ENCODE data around the gene WASL. TPM values are rescaled to one million over a fixed set of nuclear protein-coding genes. Genes with fewer than 3 reads are reported as not detected.
"Not testable (repeated sequence)": the region's sequence is repeated elsewhere in the genome, so short reads cannot be mapped to it uniquely, and the experiment has no call there.

The WASL gene
- polyA plus RNA-seq, 2 of the 4 experiments (the other 2 are of a cell fraction) = 18.5 to 21.0 TPM

DNA sequence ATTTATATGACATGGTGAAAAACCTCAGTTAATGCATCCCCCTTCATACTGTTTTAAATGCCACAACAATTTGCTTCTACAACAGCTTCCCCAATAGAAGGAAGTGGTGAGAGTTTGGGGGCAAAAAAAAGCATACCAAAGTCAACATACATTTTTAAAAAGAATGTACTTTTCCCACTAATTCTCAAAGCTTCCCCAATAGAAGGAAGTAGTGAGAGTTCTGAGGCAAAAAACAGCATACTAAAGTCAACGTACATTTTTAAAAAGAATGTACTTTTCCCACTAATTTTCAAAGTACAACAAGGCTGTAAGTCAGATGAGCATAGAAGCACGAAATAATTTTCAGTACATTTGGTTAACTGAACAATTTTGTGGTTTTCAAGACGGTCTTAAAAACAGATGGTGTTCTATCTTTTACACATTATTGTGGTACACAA is 24.0 kb downstream of the WASL start:
- no peak for DNase-seq (ENCODE audit: low read depth in 1 of 2, low spot score in 1 of 2)
- H3K4me3 ChIP-seq = no peak overlapping the region
- ATAC-seq = no peak
- FAIRE-seq = no peak
- POLR2A ChIA-PET = no interaction called here
- H3K27ac ChIP-seq = peak overlapping the region in 1 of 2 experiments; percentile 39; a peak in 1 of 6 replicates
- H3K4me2 ChIP-seq = peak overlapping the region; percentile 78
- 47% methylated on average over 3 of the region's 3 CpGs for WGBS (ENCODE audit: missing lambda C conversion rate)
- H3K4me1 ChIP-seq = peaks cover 86% of the 10 kb centered on the region
- H3K9me3 ChIP-seq = no peaks in the 10 kb centered on the region
- TF ChIP-seq HOXB5 (CRISPR knock-in tag; IDR thresholded peaks at IDR 0.05) (no peak), CEBPB (IDR thresholded peaks at IDR 0.05) (no peak), POLR2A (IDR thresholded peaks at IDR 0.05; ENCODE audit: low read length) (no peak), EHF (CRISPR knock-in tag; IDR thresholded peaks at IDR 0.05) (no peak)
- TF ChIP-seq, protein P1, sequence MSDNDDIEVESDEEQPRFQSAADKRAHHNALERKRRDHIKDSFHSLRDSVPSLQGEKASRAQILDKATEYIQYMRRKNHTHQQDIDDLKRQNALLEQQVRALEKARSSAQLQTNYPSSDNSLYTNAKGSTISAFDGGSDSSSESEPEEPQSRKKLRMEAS (IDR thresholded peaks at IDR 0.05) = no peak
- TF ChIP-seq, protein P2, sequence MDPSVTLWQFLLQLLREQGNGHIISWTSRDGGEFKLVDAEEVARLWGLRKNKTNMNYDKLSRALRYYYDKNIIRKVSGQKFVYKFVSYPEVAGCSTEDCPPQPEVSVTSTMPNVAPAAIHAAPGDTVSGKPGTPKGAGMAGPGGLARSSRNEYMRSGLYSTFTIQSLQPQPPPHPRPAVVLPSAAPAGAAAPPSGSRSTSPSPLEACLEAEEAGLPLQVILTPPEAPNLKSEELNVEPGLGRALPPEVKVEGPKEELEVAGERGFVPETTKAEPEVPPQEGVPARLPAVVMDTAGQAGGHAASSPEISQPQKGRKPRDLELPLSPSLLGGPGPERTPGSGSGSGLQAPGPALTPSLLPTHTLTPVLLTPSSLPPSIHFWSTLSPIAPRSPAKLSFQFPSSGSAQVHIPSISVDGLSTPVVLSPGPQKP (IDR thresholded peaks at IDR 0.05; ENCODE audit: low read depth, low read length) = no peak
- CTCF ChIA-PET = interaction anchor here (1.3 kb wide), 1 partner anchor 8 kb away, joined by 3 read pairs; no protein-coding TSS in a partner anchor

DNA sequence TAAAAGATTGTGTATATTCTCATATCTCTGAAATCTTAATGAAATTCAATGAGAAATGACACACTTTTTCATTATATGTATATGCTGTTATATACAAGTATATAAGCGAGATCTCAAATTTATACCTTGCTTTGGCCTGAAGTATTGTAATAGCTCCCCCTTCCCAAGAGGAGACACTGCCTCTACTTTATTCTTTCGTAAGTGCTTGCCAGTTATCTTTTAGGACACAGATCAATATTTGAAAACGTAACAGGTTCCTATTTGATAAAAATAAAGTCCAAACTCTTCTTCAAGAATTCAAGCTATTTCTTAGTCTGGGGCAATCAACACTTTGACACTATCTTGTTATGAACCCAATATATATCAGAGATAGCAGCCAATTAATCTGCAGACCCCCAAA is 24.9 kb downstream of the WASL start:
- POLR2A ChIA-PET = interaction anchor here (1.4 kb wide), 1 partner anchor 25 kb away, joined by 3 read pairs; the partner anchor contains the start of gene WASL
- ATAC-seq (no peak), FAIRE-seq (no peak), DNase-seq (ENCODE audit: low read depth in 1 of 2, low spot score in 1 of 2) (no peak)
- Histone ChIP-seq H3K4me1 (peaks cover 93% of the 10 kb centered on the region), H3K4me2 (peak overlapping the region; percentile 19; the same call in 2 of the 3 replicates), H3K9me3 (no peaks in the 10 kb centered on the region), H3K4me3 (no peak overlapping the region), H3K27ac (peak overlapping the region in 1 of 2 experiments; percentile 45; a peak in 1 of 6 replicates)
- CTCF ChIA-PET = interaction anchor here (0.5 to 1.5 kb wide), 2 partner anchors 89 to 141 kb away, joined by 3 to 7 read pairs; no protein-coding TSS in a partner anchor
- WGBS (ENCODE audit: missing lambda C conversion rate) = 88% methylated on average over 3 of the region's 3 CpGs
- no peak for TF ChIP-seq CHD2 (IDR thresholded peaks at IDR 0.05; ENCODE audit: low read length, partially characterized antibody)
- TF ChIP-seq ESRRA (IDR thresholded peaks at IDR 0.05; ENCODE audit: borderline replicate concordance, low read length) = no peak
- no peak for TF ChIP-seq TFCP2L1 (CRISPR knock-in tag; IDR thresholded peaks at IDR 0.05)
- TF ChIP-seq, protein P2 (IDR thresholded peaks at IDR 0.05; ENCODE audit: low read depth, low read length) = no peak
- TF ChIP-seq, protein P3, sequence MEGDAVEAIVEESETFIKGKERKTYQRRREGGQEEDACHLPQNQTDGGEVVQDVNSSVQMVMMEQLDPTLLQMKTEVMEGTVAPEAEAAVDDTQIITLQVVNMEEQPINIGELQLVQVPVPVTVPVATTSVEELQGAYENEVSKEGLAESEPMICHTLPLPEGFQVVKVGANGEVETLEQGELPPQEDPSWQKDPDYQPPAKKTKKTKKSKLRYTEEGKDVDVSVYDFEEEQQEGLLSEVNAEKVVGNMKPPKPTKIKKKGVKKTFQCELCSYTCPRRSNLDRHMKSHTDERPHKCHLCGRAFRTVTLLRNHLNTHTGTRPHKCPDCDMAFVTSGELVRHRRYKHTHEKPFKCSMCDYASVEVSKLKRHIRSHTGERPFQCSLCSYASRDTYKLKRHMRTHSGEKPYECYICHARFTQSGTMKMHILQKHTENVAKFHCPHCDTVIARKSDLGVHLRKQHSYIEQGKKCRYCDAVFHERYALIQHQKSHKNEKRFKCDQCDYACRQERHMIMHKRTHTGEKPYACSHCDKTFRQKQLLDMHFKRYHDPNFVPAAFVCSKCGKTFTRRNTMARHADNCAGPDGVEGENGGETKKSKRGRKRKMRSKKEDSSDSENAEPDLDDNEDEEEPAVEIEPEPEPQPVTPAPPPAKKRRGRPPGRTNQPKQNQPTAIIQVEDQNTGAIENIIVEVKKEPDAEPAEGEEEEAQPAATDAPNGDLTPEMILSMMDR (IDR thresholded peaks at IDR 0.05) = no peak
- no peak for TF ChIP-seq CEBPB (IDR thresholded peaks at IDR 0.05)
- TF ChIP-seq ZNF302 (CRISPR knock-in tag; IDR thresholded peaks at IDR 0.05) = no peak
- no peak for TF ChIP-seq NPAS2 (CRISPR knock-in tag; IDR thresholded peaks at IDR 0.05; ENCODE audit: borderline replicate concordance)
- TF ChIP-seq NR3C1 (IDR thresholded peaks at IDR 0.05) = no peak
- no peak for TF ChIP-seq POLR2AphosphoS2 (conservative IDR thresholded peaks at IDR 0.05; ENCODE audit: low read length)
- TF ChIP-seq CHD4 (IDR thresholded peaks at IDR 0.05; ENCODE audit: borderline replicate concordance) = no peak
- no peak for TF ChIP-seq HOXB13 (CRISPR knock-in tag; IDR thresholded peaks at IDR 0.05; ENCODE audit: low read depth)
- TF ChIP-seq TP53 (CRISPR knock-in tag; IDR thresholded peaks at IDR 0.05) = no peak

DNA sequence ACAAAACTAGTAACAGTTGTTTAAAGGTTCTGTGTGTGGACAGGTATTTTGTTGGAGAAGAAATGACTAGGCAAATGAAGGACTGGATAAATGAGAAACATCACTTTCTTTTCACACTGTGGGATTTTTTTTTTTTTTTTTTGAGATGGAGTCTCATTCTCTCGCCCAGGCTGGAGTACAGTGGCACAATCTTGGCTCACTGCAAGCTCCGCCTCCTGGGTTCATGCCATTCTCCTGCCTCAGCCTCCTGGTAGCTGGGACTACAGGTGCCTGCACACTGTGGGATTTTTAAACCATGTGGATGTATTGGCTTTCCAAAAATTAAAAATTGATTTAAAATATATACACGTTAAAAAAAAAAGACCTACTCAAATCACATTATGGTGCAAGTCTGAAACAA is 28.3 kb downstream of the WASL start:
- CTCF ChIA-PET; FAIRE-seq; H3K9me3 ChIP-seq; POLR2A ChIA-PET; ATAC-seq; DNase-seq (ENCODE audit: low read depth in 1 of 2, low spot score in 1 of 2); H3K4me3 ChIP-seq; H3K27ac ChIP-seq: not testable (repeated sequence)
- 76% methylated on average over 3 of the region's 3 CpGs for WGBS (ENCODE audit: missing lambda C conversion rate)
- peaks cover 66% of the 10 kb centered on the region for H3K4me1 ChIP-seq
- peak overlapping the region; percentile 27 for H3K4me2 ChIP-seq

All from A549 (cell line).